HuH-7 (cell line): ENCODE data around the gene CCND3.

Source experiments
- DNase-seq: peaks from one replicate; pipeline ENCODE4 v3.0.0; 2011; ENCODE audit warnings: low spot score

The CCND3 gene

DNA sequence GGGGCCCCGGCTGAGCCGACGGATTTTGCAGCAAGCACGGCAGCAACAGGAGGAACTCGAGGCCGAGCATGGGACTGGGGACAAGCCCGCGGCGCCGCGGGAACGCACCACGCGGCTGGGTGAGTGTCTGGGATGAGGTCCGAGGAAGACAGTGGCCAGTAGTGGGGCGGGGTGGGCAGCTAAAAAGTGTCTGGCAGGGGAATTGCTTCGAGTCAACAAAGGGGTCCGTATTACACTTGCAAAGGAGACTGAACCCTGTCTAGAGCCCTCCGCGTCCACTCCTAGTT is 20.0 kb downstream of the CCND3 start:
- no peak for DNase-seq

DNA sequence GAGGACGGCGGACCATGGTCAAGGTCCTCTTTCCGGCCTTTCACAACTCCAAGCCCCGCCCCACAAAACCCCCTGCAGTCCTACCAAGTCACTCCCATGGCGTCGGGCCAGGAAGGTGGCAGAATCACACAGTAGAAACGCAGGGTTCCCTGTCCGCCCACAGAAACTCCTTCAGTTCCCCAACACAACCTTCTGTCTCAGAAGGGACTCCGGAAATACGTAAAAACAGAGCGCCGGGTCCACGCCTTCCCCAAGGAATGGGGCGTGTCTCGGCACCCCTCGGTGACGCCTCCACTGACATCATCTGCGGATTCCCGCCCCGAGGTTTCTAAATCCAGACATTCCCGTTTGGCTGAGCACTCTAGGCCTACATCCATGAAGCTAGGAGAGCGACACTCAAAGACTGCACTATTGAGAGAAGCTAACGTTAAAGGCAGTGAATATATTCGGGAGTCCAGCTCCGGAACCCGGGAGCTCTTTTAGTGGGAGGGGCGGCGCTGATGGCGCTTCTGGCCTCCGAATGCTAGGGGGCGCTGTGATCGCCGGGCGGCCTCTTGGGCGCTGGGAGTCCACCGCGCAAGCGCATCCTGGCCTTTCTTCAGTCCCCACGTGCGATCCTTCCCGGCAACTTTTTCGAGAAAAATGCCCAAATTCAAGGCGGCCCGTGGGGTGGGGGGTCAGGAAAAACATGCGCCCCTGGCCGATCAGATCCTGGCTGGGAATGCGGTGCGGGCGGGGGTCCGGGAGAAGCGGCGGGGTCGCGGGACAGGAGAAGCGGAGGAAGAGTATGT is 20.5 kb downstream of the CCND3 start, which contains the start of the genes BYSL and MED20:
Gene BYSL (plus strand): TSS at position 579 of the 791 bp plus-strand sequence. CDS start 64 bp downstream, at position 643.
Gene MED20 (minus strand): TSS at position 219 of the 791 bp plus-strand sequence. CDS start 121 bp downstream, at position 98.
- DNase-seq: peak; percentile 81

DNA sequence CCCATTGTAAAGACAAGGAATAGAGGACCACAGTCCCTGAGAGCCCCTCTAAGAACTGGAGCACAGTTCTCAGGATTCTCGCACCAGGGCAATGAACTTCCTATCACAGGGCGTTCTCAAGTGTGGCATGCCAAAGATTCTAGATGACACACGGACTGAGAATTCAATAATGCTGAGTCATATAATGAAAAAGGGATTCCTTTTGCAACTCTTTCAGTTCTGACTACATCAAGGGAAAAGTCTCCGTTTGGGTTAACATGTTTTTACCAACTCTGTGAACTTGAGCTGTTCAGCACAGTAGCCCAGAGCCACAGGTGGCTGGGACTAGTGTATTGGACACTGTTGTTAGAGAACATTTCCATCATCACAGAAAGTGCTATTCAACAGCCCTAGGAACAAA is 24.1 kb downstream of the CCND3 start:
- DNase-seq: no peak

DNA sequence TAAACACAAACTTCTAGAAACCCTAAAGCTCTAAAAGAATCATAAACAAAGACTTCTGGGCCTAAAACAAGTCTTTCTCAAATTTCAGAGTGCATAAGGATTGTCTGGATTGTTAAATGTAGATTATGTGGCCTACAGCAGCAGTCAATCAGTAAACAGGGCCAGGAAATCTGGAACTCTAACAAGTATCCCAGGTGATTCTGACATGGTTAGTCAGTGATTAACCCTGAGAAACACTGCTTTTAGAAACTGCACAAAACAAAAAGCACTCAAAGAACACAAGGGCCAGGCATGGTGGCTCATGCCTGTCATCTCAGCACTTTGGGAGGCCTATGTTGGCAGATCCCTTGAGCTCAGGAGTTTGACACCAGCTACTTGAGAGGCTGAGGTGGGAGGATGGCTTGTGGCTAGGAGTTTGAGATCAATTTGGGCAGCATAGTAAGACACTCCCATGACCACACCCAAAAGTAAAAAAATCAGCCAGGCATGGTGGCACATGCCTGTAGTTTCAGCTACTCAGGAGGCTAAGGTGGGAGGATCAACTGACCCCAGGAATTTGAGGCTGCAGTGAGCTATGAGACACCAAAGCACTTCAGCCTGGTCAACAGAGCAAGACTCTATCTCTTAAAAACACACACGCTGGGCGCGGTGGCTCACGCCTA is 26.6 kb downstream of the CCND3 start:
- DNase-seq: no peak

DNA sequence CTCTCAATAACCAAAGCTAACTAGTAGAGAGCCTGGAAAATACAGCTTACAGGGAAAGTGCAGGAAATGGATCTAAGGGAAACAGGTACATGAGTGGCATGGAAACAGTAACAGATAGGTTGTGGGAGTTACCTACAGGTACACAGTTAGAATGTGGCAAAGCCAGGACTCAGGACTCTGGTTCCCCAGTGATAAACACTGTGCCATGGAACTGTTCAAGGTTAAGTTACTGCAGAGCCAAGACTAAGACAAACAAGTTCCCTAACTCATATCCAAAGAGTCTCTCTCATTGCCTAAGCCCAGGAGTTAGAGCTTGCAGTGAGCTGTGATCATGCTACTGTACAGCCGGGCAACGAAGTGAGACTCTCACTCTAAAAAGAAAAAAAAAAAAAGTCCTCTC is 27.3 kb downstream of the CCND3 start:
- DNase-seq: no peak

DNA sequence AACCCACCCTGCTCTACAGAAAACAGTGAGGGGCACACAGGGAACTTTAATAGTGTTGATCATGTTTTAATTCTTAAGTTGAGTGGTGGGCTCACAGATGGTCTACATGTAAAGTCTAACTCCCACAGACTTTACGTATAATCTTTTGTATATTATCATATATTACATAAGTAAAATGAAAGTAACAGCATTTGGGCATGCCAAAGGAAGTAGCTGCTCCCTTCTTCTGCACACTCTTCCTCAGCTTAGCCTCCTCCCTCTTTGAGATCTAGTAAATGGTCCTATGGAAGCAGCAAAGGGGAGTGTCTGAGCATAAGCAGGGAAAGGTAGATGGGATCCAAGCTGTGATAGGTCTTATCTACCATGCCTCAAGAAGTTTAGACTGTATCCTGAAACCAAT is 31.9 kb downstream of the CCND3 start:
- DNase-seq: no peak

DNA sequence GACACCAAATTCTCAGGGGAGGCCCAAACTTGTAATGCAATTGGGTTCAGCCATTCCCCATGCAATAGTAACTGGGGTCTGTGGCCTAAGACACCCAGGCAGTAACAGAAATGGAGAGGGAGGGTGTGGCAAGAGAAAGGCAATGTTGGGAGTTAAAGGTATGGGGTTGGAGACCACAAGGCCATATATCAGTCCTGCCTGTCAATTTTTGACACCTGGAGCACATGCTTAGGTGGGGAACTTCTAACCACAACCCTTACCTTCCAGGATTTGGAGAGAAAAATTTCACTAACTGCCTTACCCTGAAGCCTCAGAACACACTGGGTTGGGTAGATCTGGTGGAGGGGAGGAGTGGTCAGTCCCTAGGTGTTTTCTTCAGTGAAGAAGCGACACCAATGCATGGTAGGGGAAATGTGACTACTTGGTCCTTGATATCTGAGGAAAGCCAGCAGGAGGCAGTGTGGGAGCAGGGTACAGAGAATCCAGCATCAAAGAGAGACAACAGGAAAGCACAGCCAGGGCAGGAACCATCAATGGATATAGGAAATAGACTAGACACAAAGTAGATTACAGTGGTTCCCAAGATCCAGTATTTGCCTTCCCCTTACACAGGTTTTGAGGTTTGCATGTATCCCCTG is 39.6 kb downstream of the CCND3 start:
- DNase-seq: no peak

DNA sequence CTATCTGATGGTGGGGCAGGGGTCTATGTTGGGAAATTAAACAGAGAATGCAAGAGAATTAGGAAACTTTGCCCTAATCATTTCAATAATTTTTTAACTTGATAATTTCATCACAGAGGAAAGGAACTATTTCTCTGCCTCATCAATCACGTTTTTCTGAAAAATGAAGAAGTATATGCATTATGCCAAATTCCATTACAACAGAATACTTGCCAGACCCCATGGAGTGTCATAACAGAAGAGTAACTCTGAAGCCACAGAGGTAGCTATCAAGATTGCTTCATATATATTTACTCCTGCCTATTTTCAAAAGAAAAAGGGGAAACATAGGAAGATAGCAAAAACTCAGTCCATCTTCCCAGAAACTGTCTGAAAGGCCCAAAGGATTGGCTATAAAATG is 40.7 kb downstream of the CCND3 start:
- no peak for DNase-seq

DNA sequence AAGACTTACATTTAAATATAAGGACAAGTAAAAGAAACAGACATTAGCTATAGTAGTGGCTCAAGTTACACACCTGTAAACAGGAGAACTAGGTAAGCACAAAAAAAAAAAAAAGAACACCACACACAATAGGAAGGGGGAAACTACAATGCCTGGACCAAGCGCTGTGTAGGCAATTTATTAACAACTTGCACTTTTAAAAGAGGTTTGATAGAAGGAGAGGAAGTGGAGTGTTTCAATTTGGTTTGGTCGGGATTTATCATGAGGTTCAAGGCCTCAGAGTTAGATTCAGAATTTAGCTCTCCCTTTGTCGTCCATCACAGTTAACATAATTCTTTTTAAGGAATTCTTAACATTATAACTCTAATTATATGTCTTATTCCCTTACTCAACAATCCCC is 45.3 kb downstream of the CCND3 start:
- no peak for DNase-seq

DNA sequence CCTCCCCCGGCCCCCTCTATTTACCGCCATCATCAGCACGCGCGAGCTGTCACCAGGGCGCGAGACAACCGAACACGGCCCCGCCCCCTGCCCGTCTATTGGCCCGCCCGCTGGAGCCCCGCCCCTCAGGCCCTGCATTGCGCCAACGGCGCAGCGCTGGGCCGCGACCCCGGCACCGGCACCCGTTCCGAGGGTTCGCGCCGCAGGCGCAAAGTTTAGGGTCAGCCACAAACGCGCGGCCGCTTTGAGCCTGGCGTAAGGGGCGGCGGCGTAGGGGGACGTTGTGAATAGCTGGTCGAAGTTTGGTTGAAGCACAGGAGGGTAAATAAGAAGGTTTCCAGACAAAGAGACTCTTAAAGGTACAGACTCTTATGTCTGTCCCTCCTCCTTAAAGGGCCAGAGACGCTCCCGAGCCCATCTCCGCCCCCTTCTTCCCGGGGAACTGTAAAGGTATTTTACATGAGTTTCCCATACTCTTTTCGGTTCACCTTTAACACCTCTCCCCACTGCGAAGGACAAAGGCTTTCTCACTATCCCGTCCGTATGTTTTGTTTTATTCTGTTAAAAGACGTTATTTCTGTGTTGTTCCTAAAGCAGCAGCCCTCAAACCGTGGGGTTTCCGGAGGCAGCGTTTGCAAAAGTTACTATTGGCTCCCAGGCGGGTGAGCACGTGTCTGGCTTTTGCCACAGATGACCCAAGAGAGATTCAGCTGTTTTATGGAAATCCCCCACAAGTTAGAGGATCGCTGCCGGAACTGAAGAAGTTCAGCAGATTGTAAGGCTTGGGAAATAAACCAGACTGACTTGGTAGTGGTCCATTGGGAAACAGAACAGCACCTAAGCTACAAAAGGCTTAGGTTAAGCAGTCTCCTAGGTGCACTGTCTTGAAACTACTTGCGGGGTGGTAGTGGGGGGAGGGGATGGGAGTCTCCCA is 46.0 kb downstream of the CCND3 start, which contains the start of gene USP49:
Gene USP49 (minus strand): TSS at position 76 of the 934 bp plus-strand sequence. CDS start 88,392 bp downstream, outside the sequence.
- peak; percentile 75 for DNase-seq

DNA sequence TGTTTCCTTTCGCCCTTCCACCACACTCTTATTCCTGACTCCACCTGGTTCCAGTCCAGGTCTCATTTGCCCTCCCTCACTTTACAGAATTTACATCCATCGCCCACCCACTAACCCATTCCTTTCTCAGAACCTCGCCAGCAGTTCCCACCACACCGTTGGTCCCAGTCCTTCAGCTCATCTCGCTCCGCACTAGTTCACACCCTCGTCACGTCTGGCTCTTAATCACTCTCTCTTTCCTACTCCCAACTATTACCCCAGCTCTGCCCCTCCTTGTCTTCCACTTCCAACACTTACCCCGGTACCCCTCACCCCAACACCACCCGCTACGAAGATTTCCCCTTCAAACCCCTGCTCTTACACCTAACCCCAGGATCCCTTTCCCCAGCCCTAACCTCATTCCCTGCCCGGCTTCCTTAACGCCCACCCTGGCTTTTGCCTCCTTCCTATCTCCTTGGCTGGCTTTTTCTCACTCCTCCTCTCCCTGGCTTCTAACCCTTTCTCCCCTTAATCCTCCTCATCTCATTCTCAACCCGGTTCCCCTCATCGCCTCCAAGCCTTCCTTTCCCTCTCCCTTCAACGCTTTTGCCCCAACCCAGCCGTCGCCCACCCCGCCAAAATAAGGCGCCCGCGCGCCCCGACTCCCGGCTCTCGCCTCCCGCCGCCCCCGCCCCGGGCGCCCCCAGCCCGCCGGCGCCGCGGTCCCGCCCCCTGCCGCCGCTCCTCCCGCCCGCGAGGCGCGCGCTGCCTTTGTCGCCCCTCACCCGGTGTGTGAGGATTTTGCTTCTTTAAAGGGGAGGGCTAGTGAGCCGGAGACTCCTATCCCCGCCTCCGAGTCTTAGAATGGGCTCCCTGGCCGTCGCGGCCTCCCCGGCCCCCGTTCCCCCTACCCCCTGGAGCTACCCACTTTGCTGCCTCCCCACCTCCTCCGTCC is 47.0 kb downstream of the CCND3 start:
- DNase-seq: no peak

DNA sequence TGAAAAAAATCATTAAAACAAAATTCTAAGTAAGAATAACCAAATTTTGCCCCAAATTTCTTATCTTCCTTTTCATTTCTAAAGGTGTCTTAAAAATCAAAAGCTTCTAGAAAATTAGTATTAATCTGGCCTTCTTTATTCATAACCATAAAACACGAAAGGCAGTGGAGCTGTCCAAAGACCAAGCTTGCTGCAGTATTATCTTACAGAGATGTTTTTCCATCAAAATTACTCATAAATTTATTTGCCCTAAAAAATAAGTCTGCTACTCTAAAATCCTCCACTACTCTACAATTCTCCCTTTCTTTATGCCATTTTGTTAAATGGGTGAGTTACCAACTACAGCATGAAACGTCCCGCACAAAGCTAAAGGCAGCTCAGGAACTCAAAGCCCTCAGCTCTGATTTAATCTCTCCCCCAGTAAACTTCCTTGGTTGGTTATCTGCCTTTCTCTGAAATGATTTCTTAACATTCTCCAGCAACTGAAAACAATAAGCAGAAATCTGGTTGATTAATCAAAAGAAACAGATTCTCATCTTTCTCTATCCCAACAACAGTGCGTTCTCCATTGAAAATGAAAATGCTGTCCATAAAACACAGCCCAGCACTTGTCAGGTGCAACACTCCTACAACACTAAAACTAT is 48.6 kb downstream of the CCND3 start:
- DNase-seq: no peak

DNA sequence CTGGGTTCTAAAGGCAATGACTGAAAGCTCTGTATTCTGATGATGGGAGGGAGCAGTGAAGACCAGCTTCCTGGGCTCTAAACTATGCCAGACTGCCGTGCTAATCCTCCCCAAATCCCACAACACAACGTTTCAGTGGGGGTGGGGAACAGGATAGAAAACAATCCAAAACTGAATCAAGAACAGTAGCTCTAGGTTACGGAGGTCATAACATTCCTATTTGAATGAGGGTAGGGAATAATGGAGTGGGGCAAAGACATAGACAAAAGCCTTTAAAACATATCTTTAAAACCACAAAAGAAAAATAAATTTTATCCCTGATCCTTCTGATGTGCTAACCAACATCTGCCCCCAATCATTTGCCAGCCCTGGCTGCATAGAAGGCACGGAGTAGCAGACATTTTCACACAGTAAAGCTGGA is 54.3 kb downstream of the CCND3 start:
- no peak for DNase-seq

DNA sequence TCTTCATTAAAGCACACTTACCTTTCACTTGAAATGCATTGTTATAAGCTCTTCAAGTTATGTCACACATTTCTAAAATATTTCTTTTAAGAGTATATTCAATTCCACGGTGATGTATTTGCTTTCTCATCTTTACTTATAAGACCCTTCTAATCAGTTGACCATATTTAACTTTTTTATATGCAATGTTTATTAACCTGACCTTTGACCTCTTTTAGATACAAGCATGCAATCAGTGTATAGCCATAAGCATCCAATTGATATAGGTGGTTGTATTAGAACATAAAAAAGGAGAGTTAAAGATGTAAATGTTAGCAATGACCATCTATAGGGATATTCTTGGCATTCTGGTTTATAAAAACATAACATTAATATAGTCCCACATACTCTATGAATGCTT is 55.7 kb downstream of the CCND3 start:
- no peak for DNase-seq

DNA sequence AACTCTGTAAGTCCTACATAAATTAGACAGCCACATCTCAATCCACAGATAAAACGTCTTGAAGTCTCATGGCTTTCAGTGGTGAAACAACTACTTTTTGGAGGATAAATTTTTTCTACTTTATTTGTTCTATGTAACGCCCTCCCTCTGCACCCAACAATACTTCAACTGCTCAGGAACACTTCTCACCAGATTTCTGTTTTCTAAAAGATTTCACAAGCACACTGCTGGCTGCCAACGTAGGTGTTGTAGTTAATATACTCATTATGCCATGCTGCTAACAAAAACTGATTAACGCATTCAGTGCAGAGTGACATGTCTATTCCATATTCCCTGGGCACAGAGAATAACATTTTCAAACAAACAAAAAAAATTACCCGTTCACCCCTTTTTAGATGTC is 56.7 kb downstream of the CCND3 start:
- no peak for DNase-seq
